Smooth muscle cell (in vitro differentiated cells): ENCODE measurements around the gene CDCA4. TPM values are rescaled to one million over a fixed set of nuclear protein-coding genes. Genes with fewer than 3 reads are reported as not detected.

Experiments
- DNase-seq: peaks from one replicate; lab custom pipeline; 2025; ENCODE audit not compliant: unreplicated experiment; lab: John Stamatoyannopoulos, UW
- H2AFZ ChIP-seq: fragments of 200-600 bp; sonication (generic); 2 replicates; pipeline ENCODE4 v1.6.0; 2016; ENCODE audit warnings: antibody characterized with exemption, low read depth, mild to moderate bottlenecking
- H3F3A ChIP-seq: fragments of 200-600 bp; sonication (generic); 2 replicates; pipeline ENCODE4 v1.6.0; 2017; ENCODE audit warnings: antibody characterized with exemption, low read depth
- H3K27ac ChIP-seq: fragments of 200-600 bp; sonication (generic); 2 replicates; pipeline ENCODE4 v1.5.1; 2016; ENCODE audit warnings: low read depth, mild to moderate bottlenecking
- H3K27me3 ChIP-seq: fragments of 200-600 bp; sonication (generic); 2 replicates; pipeline ENCODE4 v1.6.1; 2016; ENCODE audit warnings: low read depth, mild to moderate bottlenecking
- H3K36me3 ChIP-seq: fragments of 200-600 bp; sonication (generic); 2 replicates; pipeline ENCODE4 v1.5.1; 2016; ENCODE audit warnings: low read depth
- H3K4me1 ChIP-seq: fragments of 200-600 bp; sonication (generic); 2 replicates; pipeline ENCODE4 v1.5.1; 2016; ENCODE audit warnings: low read depth
- H3K4me2 ChIP-seq: fragments of 200-600 bp; sonication (generic); 2 replicates; pipeline ENCODE4 v1.6.0; 2016; ENCODE audit warnings: mild to moderate bottlenecking
- H3K4me3 ChIP-seq: fragments of 200-600 bp; sonication (generic); 2 replicates; pipeline ENCODE4 v1.5.1; 2016; ENCODE audit warnings: mild to moderate bottlenecking
- H3K79me2 ChIP-seq: fragments of 200-600 bp; sonication (generic); 2 replicates; pipeline ENCODE4 v1.6.0; 2016; ENCODE audit warnings: low read depth, mild to moderate bottlenecking
- H3K9ac ChIP-seq: fragments of 200-600 bp; sonication (generic); 2 replicates; pipeline ENCODE4 v1.6.0; 2016; ENCODE audit warnings: low read depth
- H3K9me3 ChIP-seq: fragments of 200-600 bp; sonication (generic); replicated peaks from 2 replicates; pipeline ENCODE4 v1.5.1; 2016; ENCODE audit warnings: low read depth
- H4K20me1 ChIP-seq: fragments of 200-600 bp; sonication (generic); 2 replicates; pipeline ENCODE4 v1.6.0; 2016; ENCODE audit warnings: low read depth
- CTCF ChIP-seq: fragments of 200-600 bp; sonication (generic); IDR thresholded peaks from 2 replicates; pipeline ENCODE4 v1.5.1; 2017; ENCODE audit warnings: borderline replicate concordance, mild to moderate bottlenecking, antibody characterized with exemption; ENCODE audit not compliant: insufficient read depth, poor library complexity, severe bottlenecking
- WGBS: methylation state at CpG from one replicate; pipeline ENCODE4 v1.1.7; 2016; ENCODE audit warnings: low lambda C conversion rate; 5-methylcytosine and 5-hydroxymethylcytosine counted together
- polyA plus RNA-seq: library from polyadenylated mRNA; unstranded; fragments of >200 nt; fragmentation: Nextera tagmentation; extraction: Ambion mirVana; gene quantifications from 2 replicates; pipeline ENCODE4 v1.2.1, GENCODE V29; 2016
- total RNA-seq: library from RNA; depleted of rRNA; stranded (reverse); fragments of >200 nt; gene quantifications from 2 replicates; pipeline ENCODE4 v1.2.3, GENCODE V29; 2014

CDCA4 gene
- total and polyA plus RNA-seq, 2 experiments from 2014 or later: 15.1 to 23.5 TPM

- no peaks in the 10 kb centered on the region for H3K79me2 ChIP-seq
- H3K4me1 ChIP-seq: peaks cover 19% of the 10 kb centered on the region
- no peaks in the 10 kb centered on the region for H3K36me3 ChIP-seq
- no peak within 1 kb of the TSS for H3K27ac ChIP-seq
- peak within 1 kb of the TSS; percentile 94 for H2AFZ ChIP-seq
- peak; percentile 40 for DNase-seq
- TF ChIP-seq CTCF: no peak
- peak within 1 kb of the TSS; percentile 17 for H3K9ac ChIP-seq
- peaks cover 3% of the 10 kb centered on the region for H3F3A ChIP-seq
- H3K9me3 ChIP-seq: no peaks in the 10 kb centered on the region
- no peaks in the 10 kb centered on the region for H3K27me3 ChIP-seq
- H3K4me2 ChIP-seq: peak within 1 kb of the TSS; percentile 99
- H4K20me1 ChIP-seq: no peaks in the 10 kb centered on the region
- WGBS: 7% methylated on average over 43 of the region's 111 CpGs
- peak within 1 kb of the TSS; percentile 60 for H3K4me3 ChIP-seq
Measured at GRCh38 chr14:104977681-104978653, 42.9 kb downstream of the CDCA4 start, which contains the start of gene AHNAK2. Gene AHNAK2 (minus strand): TSS chr14:104978374. CDS start chr14:104978237, 137 bp downstream.

GRCh38 chr14:104977008-104977680 lies 43.7 kb downstream of the CDCA4 start:
- Histone ChIP-seq H3K4me3 (peak overlapping the region; percentile 60), H3F3A (peaks cover 3% of the 10 kb centered on the region), H3K27ac (no peak overlapping the region), H3K4me1 (peaks cover 23% of the 10 kb centered on the region), H3K9ac (no peak overlapping the region), H3K9me3 (no peaks in the 10 kb centered on the region), H4K20me1 (no peaks in the 10 kb centered on the region), H2AFZ (no peak overlapping the region), H3K36me3 (no peaks in the 10 kb centered on the region), H3K4me2 (peak overlapping the region; percentile 99), H3K27me3 (no peaks in the 10 kb centered on the region), H3K79me2 (no peaks in the 10 kb centered on the region)
- 86% methylated on average over 11 of the region's 11 CpGs for WGBS
- DNase-seq: no peak
- no peak for TF ChIP-seq CTCF

GRCh38 chr14:104976198-104977007 lies 44.5 kb downstream of the CDCA4 start:
- no peak overlapping the region for H2AFZ ChIP-seq
- H3F3A ChIP-seq: peaks cover 3% of the 10 kb centered on the region
- no peaks in the 10 kb centered on the region for H4K20me1 ChIP-seq
- no peaks in the 10 kb centered on the region for H3K79me2 ChIP-seq
- no peaks in the 10 kb centered on the region for H3K36me3 ChIP-seq
- H3K27me3 ChIP-seq: no peaks in the 10 kb centered on the region
- peak; percentile 63 for DNase-seq
- no peak overlapping the region for H3K27ac ChIP-seq
- WGBS: 55% methylated on average over 20 of the region's 21 CpGs
- TF ChIP-seq CTCF: peak; percentile 88
- no peak overlapping the region for H3K9ac ChIP-seq
- peaks cover 23% of the 10 kb centered on the region for H3K4me1 ChIP-seq
- no peak overlapping the region for H3K4me2 ChIP-seq
- H3K9me3 ChIP-seq: no peaks in the 10 kb centered on the region
- H3K4me3 ChIP-seq: no peak overlapping the region
